Measurements from ENCODE around the gene EPHA6.
"Not testable (repeated sequence)": the region's sequence is repeated elsewhere in the genome, so short reads cannot be mapped to it uniquely, and the experiment has no call there.

Gene EPHA6

GRCh38 chr3:97009427-97010019, 195.1 kb downstream of the EPHA6 start:
- DNase-seq (ENCODE audit: extremely low spot score, insufficient read length, low read depth) (no peak), FAIRE-seq (no peak)

GRCh38 chr3:97010881-97011657, 196.7 kb downstream of the EPHA6 start:
- no peak for FAIRE-seq
- no peak for DNase-seq (ENCODE audit: extremely low spot score, insufficient read length, low read depth)

DNA sequence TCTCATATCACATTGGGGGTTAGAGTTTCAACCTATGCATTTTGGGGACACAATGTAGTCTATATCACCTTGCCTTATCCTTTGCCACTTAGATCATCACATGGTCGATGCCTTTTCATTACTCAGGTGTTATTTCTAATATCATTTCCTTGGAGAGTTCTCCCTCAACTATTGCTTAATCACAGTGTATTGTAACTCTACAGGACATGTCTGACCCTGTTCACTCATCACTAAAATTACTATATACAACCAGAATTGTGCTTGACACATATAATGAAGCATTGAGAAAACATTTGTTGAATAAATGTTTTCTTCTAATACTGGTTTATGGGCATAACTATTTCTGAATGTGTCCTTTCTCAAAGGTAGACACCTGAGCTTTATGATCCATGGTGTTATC, 207.4 kb downstream of the EPHA6 start:
- FAIRE-seq (no peak), DNase-seq (ENCODE audit: extremely low spot score, insufficient read length, low read depth) (no peak)

- not testable (repeated sequence) for FAIRE-seq; DNase-seq (ENCODE audit: extremely low spot score, insufficient read length, low read depth)
Observed at GRCh38 chr3:97025612-97026011, 211.2 kb downstream of the EPHA6 start.

- DNase-seq (ENCODE audit: extremely low spot score, insufficient read length, low read depth) (no peak), FAIRE-seq (no peak)
Observed at GRCh38 chr3:97029972-97030371, 215.6 kb downstream of the EPHA6 start.

DNA sequence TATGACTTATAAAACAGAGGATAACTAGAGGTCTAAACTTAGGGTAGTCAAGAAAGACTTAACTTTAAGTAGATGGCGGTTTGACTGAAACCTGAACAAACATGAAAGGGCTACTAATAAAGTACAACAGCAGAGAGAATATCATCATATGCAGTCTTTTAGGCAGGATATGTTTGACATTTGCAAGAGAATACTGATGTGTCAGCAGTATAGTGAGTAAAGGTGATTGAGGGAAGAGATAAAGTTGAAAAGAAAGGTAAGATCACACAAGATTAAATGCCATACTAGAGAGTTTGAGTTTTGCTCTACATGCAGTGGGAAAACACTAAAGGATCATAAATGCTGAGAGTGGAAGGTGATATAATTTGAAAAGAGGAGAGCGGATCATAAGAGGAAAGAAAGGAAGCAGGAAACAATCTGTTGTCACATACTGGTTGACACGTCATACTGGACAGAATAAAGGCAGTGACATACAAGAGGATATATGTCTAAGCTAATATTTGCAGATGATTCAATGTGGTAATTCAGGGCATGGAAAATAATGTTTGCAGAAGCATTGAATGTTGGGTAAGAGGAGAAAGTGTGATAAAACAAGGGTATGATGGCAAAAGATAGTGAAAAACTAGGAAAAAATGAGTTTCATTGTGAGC, 223.0 kb downstream of the EPHA6 start:
- no peak for DNase-seq (ENCODE audit: extremely low spot score, insufficient read length, low read depth)

GRCh38 chr3:97043411-97043810, 229.0 kb downstream of the EPHA6 start:
- FAIRE-seq (no peak), DNase-seq (ENCODE audit: extremely low spot score, insufficient read length, low read depth) (no peak)

More for the DNA sequence above, 223.0 kb downstream of the EPHA6 start:
- no peak for FAIRE-seq

DNA sequence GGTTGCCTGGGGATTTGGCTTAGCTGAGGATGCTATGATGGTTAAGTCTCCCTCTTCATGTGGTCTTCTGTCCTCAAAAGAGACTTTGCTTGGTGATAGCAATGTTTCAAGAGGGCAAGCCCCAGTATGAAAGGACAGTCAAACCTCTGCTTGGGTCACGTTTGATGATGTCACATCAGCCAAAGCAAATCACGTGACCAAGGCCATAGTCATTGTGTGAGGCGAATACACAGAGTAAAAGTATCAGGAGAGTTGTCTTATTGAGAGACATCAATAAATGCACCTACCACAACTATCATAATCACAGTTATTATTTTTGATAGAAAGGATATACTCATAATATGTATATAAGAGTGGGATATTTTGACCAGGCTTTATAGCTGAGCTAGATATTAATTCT, 243.0 kb downstream of the EPHA6 start:
- DNase-seq (ENCODE audit: extremely low spot score, insufficient read length, low read depth) (no peak), FAIRE-seq (no peak)

GRCh38 chr3:97059168-97059567, 244.8 kb downstream of the EPHA6 start:
- DNase-seq (ENCODE audit: extremely low spot score, insufficient read length, low read depth) (no peak), FAIRE-seq (no peak)

- DNase-seq (ENCODE audit: extremely low spot score, insufficient read length, low read depth) = no peak
- FAIRE-seq = no peak
Observed at GRCh38 chr3:97066531-97066930, 252.1 kb downstream of the EPHA6 start.

DNA sequence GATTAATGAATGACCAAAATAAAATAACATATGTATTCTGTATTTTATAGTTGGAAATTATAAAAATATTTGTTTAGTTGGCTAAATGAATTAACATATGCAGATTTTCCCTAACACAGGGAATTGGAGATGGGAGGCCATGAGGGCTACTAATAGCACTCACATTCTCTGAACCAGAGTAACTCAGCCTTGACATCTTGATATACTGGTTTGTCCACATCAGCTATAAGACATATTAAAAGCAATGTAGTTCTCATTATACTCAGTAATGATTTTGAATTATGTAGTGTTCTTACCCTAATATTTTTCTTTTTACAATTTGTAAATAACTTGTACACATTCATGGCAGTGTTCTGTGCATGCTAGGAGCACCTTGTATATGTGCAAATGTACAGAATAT, 255.9 kb downstream of the EPHA6 start:
- DNase-seq (ENCODE audit: extremely low spot score, insufficient read length, low read depth) (no peak), FAIRE-seq (no peak)

GRCh38 chr3:97074546-97074945, 260.2 kb downstream of the EPHA6 start:
- DNase-seq (ENCODE audit: extremely low spot score, insufficient read length, low read depth) = no peak
- no peak for FAIRE-seq

DNA sequence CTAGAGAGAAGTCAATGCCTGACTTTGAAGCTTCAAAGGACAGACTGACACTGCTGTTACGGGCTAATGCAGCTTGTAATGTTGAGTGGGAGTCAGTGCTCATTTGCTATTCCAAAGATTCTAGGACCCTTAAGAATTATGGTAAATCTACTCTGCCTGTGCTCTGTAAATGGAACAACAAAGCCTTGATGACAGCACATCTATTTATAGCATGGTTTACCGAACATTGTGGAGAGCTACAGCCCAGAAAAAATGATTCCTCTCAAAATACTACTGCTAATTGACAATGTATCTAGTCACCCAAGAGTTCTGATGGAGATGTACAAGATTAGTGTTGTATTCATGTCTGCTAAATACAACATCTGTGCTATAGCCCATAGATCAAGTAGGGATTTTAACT, 262.3 kb downstream of the EPHA6 start:
- no peak for FAIRE-seq
- DNase-seq (ENCODE audit: extremely low spot score, insufficient read length, low read depth) = no peak

- no peak for DNase-seq (ENCODE audit: extremely low spot score, insufficient read length, low read depth)
- no peak for FAIRE-seq
Observed at GRCh38 chr3:97089621-97090020, 275.2 kb downstream of the EPHA6 start.

DNA sequence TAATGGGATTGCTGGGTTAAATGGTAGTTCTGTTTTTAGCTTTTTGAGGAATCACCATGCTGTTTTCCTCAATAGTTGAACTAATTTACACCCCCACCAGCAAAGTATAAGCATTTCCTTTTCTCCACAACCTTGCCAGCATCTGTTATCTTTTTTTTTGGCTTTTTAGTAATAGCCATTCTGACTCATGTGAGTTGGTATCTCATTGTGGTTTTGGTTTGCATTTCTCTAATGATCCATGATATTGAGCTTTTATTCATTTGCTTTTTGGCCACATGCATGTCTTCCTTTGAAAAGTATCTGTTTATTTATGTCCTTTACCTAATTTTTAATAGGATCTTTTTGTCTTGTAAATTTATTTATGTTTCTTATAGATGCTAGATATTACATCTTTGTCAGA, 288.2 kb downstream of the EPHA6 start:
- FAIRE-seq (no peak), DNase-seq (ENCODE audit: extremely low spot score, insufficient read length, low read depth) (no peak)

- no peak for FAIRE-seq
- no peak for DNase-seq (ENCODE audit: extremely low spot score, insufficient read length, low read depth)
Observed at GRCh38 chr3:97105989-97106651, 291.7 kb downstream of the EPHA6 start.

DNA sequence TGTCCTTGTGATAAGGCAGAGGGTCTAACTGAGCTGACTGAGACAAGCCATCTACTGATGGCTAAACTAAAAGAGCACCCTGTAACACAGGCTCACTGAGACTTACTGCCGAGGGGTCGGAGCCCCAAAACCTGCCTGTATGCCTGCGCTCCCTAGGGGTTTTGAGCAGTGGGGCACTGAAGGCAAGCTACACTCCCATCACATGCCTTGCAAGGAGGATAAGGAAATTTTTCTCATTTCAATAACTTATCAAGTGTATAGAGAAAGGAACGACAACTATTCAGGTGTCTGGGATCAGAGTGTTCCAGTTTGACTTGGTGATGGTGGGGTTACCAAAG, 292.2 kb downstream of the EPHA6 start:
- DNase-seq (ENCODE audit: extremely low spot score, insufficient read length, low read depth) (no peak), FAIRE-seq (no peak)

DNA sequence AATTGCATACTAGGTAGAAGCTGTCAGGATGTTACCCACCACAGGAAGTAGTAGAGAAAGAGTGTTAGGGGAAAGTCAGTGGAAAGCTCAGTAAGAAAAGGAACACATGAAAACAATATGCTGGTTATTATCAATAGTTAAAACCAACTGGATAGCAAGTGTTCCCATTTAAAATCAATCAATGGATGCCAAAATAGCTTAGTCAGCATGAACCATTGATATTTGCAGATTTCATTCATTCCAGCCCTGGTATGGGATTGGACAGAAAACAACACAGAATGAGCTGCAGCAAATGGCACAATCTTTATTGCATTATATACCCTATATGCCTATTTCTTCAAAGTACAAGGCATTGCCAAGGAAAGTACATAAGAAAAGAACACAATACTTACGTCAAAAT, 293.7 kb downstream of the EPHA6 start:
- DNase-seq (ENCODE audit: extremely low spot score, insufficient read length, low read depth) = no peak
- no peak for FAIRE-seq

DNA sequence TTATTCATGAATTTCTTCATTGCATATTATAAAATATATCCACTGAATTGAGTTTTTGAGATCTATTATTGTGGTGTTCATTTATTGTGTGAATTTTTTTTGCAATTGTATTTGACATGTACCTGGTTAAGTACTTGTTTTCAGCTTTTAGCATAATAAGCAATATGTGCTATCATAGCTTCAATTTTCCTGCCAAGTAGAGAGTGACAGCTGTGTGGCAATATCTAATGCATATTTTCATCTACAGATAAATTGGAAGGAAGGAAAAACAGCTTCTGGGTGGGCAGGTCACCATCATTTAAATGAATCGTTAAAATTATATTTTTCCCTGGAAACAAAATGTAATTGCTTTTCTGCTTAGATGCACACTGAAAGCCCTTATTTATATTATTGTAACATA, 296.9 kb downstream of the EPHA6 start:
- DNase-seq (ENCODE audit: extremely low spot score, insufficient read length, low read depth) (no peak), FAIRE-seq (no peak)

DNA sequence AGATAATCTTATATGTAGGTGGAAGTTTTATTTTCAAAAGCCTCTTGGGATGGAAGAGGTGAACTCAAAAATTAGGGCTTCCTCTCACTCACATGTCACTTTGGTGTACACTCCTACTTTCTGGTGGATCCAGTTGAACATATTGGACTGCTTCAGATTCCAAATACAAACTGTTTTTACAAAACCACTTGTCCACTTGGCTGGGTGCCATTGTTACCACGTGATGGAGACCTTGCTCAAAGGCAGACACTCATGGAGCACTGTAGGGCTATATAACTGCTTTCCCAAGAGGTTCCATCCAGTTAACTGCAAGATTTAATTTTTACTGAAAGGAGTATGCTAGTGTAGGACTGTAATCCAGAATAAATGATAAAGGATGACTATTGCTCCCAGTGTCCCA, 307.0 kb downstream of the EPHA6 start:
- DNase-seq (ENCODE audit: extremely low spot score, insufficient read length, low read depth) (no peak), FAIRE-seq (no peak)

DNA sequence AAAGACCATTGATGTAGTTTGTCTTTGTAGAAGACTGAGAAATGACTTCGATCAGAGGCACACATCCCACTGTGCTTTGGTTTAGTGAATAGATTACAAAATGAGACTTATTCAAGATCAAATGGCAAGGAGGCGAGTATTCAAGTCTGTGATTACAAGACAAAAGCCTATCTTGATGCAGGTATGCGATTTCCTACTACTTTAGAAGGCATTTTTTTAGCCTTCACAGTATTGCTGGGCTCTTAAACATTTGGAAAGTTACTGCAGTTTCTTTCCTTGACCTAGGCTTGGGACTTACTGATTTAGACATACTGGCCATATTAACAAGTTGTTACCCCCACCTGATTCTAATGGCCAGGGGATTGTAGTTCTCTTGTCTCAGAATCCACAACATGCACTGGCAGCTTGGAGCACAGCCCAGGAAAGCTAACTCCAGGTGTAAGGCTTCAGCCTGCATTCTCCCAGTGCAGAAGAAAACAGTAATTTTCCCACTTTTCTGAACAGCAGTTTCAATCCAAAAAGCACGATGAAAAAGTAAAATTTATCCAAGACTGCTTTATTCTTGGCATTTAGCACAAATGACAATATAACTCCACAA, 311.6 kb downstream of the EPHA6 start:
- FAIRE-seq (no peak), DNase-seq (ENCODE audit: extremely low spot score, insufficient read length, low read depth) (no peak)
